CD4-positive, alpha-beta T cell treated with Interleukin-6 at 100 ng/mL for 8 hours (primary cell): ENCODE results near the gene APOBEC3C.
A peak's percentile ranks its signal among the peaks of the same experiment; 100 is the strongest.
"Not testable (repeated sequence)": the region's sequence is repeated elsewhere in the genome, so short reads cannot be mapped to it uniquely, and the experiment has no call there.

Experiments used
- DNase-seq: peaks from one replicate; pipeline ENCODE4 v3.0.0-alpha.2; 2020; ENCODE audit warnings: mixed read lengths, low spot score

The APOBEC3C gene

DNA sequence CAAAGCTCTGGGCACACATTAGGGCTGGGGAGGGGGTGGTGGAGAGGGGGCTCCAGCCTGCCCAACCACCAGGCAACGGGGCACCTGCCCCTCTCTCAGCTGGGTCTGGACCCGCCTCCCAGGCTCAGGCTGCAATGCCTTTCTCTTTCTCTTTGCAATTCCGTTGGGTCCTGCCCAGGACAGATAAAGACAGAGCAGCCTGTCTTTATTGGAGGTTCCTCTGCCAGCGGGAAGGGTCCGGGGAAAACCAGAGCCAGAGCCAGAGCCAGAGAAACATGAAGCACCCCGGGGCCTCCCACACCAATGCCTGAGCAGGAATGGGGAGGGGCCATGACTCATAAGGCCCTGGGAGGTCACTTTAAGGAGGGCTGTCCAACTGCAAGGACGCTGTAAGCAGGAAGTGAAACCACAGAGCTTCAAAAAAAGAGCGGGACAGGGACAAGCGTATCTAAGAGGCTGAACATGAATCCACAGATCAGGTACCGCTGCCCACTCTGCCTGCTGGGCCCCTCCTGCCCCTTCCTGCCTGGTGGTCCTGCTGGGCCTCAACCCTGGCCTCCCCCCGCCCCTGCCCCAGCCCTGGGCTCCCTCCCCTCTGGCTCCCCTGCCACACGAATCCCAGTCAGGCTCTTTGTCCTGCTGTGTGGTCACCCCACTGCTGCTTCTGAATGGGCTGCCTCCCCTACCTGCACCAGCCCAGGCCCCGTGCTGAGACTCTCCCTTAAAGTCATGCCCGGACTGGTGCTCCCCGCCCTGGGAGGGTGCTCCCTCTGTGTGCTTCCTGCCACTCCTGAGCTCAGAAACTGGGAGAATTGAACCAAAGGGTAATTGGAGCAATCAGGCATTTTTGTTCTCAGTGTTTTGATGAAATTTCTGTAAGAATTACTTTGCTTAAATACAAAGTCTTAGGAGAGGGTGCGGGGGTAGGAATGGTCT is 31.8 kb upstream of the APOBEC3C start, which contains the start of gene APOBEC3B:
TSS of gene APOBEC3B (plus strand) at position 356 of the 936 bp plus-strand sequence. CDS start at position 463, 107 bp downstream.
- peak; percentile 52 for DNase-seq

- DNase-seq = no peak
These were observed 29.8 kb upstream of the APOBEC3C start for GRCh38 chr22:38984224-38984623.

GRCh38 chr22:38984784-38985757 is 29.0 kb upstream of the APOBEC3C start:
- DNase-seq = peak; percentile 77

DNA sequence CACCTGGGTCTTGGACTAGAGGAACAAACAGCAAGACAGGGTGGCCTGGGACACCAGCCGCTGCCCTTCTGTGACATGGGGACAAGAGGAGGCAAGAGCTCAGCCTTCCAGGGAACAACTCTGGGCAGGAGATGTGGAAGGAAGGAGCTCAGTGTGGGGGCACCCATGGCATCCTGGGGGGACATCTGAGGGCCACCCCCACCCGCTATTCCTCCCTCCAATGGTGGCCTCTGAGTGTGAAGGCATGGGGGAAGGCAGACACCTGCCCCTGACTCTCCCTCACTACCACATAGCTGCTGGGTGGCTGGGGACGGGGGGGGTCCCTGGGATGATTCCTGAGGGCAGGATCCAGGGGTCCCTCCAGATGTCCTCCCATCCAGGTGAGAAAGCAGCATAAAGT is 27.4 kb upstream of the APOBEC3C start:
- no peak for DNase-seq

- DNase-seq = no peak
These were observed 26.7 kb upstream of the APOBEC3C start for GRCh38 chr22:38987171-38987895.

DNA sequence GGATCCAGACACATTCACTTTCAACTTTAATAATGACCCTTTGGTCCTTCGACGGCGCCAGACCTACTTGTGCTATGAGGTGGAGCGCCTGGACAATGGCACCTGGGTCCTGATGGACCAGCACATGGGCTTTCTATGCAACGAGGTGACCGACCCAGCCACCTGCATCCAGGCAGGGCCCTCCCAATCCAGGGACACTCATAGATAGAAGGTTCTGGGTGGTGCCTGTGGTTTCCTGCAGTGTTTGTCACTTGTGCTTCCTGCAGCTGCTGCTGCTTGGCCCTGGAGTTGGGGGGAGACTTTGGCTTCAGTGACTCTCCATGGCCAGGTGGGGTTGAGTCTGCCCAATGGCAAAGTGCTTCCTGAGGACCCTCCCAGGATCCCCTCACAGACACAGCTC is 24.6 kb upstream of the APOBEC3C start:
- DNase-seq = peak; percentile 16

DNA sequence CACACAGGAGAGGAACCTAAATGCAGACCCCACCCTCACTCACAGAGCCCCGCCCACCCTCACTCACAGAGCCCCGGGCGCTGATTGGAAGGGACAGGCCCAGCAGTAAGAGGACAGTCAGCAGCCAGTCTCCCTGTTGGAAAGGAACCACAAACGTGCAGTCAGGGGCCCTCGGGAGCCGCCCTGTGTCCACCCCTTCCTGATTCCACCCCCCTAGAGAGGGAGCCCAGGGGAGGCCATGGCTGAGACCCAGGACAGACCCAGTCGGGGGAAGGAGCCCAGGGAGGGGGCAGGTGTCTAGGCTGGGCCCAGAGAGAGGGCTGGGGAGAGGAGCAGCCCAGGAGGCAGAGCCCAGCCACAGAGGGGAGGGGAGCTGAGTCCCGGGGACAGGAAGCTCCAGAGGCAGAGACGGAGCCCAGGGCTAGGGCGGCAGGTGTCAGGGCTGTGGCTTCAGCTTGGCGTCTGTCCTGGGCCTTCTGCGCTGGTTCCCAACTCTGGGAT is 21.1 kb upstream of the APOBEC3C start:
- not testable (repeated sequence) for DNase-seq

- no peak for DNase-seq
These were observed 18.0 kb upstream of the APOBEC3C start for GRCh38 chr22:38996105-38996504.

GRCh38 chr22:38997518-38997917 is 16.5 kb upstream of the APOBEC3C start:
- no peak for DNase-seq

GRCh38 chr22:39003165-39003638 is 10.9 kb upstream of the APOBEC3C start:
- DNase-seq = peak; percentile 79

- no peak for DNase-seq
These were observed 6.9 kb upstream of the APOBEC3C start for GRCh38 chr22:39007177-39007576.

DNA sequence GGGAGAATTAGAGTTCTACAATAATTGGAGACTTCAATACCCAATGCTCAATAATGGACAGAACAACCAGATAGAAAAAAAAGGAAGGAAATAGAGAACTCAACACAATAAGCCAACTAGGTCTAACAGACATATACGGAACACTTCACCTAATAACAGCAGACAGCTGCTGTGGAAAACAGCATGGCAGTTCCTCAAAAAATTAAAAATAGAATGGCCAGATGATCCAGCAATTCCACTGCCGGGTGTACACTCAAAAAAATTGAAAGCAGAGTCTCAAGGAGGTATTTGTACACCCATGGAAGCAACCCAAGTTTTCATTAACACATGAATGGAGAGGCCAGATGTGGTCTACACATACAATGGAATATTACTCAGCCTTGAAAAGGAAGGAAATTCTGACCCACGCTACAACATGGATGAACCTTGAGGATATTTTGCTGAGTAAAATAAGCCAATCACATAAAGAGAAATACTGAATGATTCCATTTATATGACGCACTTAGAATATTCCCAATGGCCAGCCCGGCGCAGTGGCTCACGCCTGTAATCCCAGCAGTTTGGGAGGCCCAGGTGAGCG is 5.7 kb upstream of the APOBEC3C start:
- DNase-seq = not testable (repeated sequence)

- DNase-seq = no peak
These were observed 3.1 kb upstream of the APOBEC3C start for GRCh38 chr22:39010946-39011345.

- DNase-seq = no peak
These were observed 1.2 kb upstream of the APOBEC3C start for GRCh38 chr22:39012533-39013511.

DNA sequence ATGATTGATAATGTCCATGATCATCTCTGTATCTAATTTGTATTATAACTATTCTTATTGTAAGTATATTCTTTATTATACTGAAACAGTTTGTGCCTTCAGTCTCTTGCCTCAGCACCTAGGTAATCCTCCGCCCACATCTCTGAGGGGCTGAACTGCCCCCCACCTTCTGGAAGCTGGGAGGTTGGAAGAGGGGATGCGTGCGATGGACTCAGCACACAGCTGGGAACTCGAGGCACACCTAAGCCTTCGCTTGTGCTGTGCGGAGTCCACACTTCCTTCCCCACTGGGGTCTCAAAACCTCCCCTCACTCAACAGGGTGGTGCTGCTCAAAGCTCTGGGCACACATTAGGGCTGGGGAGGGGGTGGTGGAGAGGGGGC is 506 bp upstream of the APOBEC3C start:
- DNase-seq = not testable (repeated sequence)

DNA sequence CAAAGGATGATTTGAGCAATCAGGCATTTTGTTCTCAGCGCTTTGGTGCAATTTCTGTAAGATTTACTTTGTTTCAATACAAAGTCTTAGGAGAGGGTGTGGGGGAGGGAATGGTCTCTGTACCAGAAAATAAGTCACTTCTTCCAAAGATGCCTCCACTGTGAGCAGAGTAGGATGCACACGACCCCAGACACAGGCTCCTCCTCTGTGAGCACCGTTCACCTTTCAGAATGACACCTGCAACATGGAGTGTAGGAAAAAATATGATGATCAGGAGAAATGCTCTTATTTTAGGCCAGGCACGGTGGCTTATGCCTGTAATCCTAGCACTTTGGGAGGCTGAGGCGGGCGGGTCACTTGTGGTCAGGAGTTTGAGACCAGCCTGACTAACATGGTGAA is 665 bp downstream of the APOBEC3C start:
- DNase-seq = not testable (repeated sequence)

GRCh38 chr22:39016592-39016991 is 2.5 kb downstream of the APOBEC3C start:
- no peak for DNase-seq

GRCh38 chr22:39017596-39018365 is 3.7 kb downstream of the APOBEC3C start:
- no peak for DNase-seq
